Measurements from ENCODE around the gene ENPEP. TPM values are rescaled to one million over a fixed set of nuclear protein-coding genes. Genes with fewer than 3 reads are reported as not detected.

ENPEP gene
- total RNA-seq, 2 experiments from 2014 or later, result not detected

- Mint-ChIP-seq H3K36me3 (no peaks in the 10 kb centered on the region), H3K27ac (no peak overlapping the region), H3K4me1 (no peaks in the 10 kb centered on the region), H3K27me3 (peaks cover 23% of the 10 kb centered on the region), H3K4me3 (no peak overlapping the region), H3K9me3 (peaks cover 8% of the 10 kb centered on the region)
- DNase-seq, result no peak
Measured at GRCh38 chr4:110595583-110595982, 119.6 kb downstream of the ENPEP start.

DNA sequence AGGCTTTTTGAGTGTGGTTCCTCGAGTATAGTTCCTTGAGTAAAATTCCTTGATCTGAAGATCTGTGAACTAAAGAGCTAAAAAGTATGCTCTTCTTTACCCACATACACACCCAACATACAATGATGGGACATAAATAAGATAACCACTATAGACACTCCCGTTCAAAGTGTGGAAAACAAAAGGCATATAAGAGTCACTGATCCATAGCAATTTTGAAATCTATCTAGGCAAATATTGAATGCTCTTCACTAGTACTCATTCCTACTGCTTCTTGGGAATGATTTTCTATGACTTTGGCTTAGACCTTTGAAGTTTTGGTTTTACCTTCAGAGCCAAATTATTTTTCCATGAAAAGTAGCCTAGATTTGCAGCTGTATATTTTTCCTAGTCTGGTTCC, 120.5 kb downstream of the ENPEP start:
- no peak for DNase-seq
- Mint-ChIP-seq H3K4me3 (no peak overlapping the region), H3K27ac (no peak overlapping the region), H3K36me3 (no peaks in the 10 kb centered on the region), H3K4me1 (no peaks in the 10 kb centered on the region), H3K9me3 (peaks cover 8% of the 10 kb centered on the region), H3K27me3 (peaks cover 29% of the 10 kb centered on the region)

GRCh38 chr4:110597582-110597981, 121.6 kb downstream of the ENPEP start:
- Mint-ChIP-seq H3K27me3 (peaks cover 29% of the 10 kb centered on the region), H3K4me3 (no peak overlapping the region), H3K27ac (no peak overlapping the region), H3K9me3 (peaks cover 8% of the 10 kb centered on the region), H3K4me1 (no peaks in the 10 kb centered on the region), H3K36me3 (no peaks in the 10 kb centered on the region)
- no peak for DNase-seq

GRCh38 chr4:110602061-110602460, 126.1 kb downstream of the ENPEP start:
- H3K27ac Mint-ChIP-seq, result no peak overlapping the region
- DNase-seq, result no peak
- no peaks in the 10 kb centered on the region for H3K36me3 Mint-ChIP-seq
- H3K27me3 Mint-ChIP-seq, result peaks cover 33% of the 10 kb centered on the region
- H3K4me1 Mint-ChIP-seq, result no peaks in the 10 kb centered on the region
- H3K4me3 Mint-ChIP-seq, result no peak overlapping the region
- H3K9me3 Mint-ChIP-seq, result no peaks in the 10 kb centered on the region

DNA sequence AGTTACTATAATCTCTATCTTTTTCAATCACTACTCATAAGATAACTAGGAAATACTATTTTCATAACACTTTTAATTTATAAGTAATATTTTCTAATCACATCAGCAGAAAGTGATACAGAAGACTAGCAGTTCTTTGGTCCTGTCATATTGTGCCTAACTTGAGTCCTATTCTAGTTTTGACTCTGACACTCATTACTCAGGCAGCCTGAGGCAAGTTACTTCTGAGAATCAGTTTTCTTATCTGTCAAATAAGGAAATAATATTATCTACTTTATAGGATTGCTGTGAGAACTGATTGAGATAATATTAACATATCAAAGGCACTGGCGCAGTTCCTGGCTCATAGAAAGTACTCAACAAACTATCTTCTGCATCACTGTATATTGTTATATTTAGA, 129.1 kb downstream of the ENPEP start:
- Mint-ChIP-seq H3K9me3 (peaks cover 2% of the 10 kb centered on the region), H3K27ac (no peak overlapping the region), H3K27me3 (peaks cover 44% of the 10 kb centered on the region), H3K4me3 (no peak overlapping the region), H3K36me3 (no peaks in the 10 kb centered on the region), H3K4me1 (no peaks in the 10 kb centered on the region)
- no peak for DNase-seq

DNA sequence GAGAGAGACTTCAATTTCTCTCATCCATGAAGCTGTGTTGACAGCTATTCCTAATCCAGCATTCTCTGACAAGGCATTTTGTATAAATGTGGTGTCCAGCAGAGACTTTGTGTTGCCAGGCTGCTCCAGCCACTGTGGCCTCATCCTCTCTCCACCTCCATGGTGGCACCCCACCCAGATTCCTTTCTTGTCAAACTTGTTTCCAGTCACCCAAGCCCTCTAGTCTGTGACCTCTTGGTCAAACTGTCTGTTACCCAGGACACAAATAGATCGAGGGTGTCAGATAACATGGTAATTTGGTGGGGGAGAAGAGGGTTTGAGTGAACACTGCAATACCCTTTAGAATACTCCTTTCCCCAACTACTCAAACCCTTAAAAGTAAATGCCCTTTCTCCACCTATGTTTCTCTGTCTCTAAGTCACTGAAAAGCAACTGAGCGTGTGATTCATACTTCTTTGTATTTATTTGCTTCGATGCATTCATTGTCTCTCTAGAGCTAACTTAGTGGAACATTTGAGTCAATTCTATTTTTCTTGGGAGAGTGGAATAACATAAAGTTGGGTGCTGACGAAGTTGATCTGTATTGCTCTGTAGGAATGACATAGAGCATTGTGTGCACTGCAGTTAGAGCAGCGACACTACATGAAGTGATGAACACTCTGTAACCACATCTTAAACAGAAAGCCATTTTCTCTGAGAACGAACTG, 133.2 kb downstream of the ENPEP start:
- peaks cover 65% of the 10 kb centered on the region for H3K27me3 Mint-ChIP-seq
- H3K9me3 Mint-ChIP-seq, result peaks cover 2% of the 10 kb centered on the region
- H3K4me1 Mint-ChIP-seq, result no peaks in the 10 kb centered on the region
- no peak for DNase-seq
- H3K36me3 Mint-ChIP-seq, result no peaks in the 10 kb centered on the region
- no peak overlapping the region for H3K27ac Mint-ChIP-seq
- H3K4me3 Mint-ChIP-seq, result no peak overlapping the region

DNA sequence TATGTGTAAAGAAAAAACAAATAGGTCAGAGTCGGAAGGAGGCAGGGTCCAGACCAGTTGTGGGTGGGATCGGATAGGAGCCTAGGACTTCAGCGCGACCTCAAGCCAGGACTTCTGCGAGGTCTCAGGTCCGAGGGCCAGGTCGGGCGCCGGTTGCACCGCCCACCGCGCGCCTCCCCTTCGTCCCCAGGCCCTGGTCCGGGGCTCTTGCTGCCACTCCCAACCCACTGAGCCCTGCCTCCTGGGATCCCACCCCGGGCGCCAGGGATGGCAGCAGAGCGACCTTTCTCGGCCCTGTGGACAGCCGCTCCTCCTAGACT, 134.6 kb downstream of the ENPEP start:
- Mint-ChIP-seq H3K4me1 (peaks cover 4% of the 10 kb centered on the region), H3K27me3 (peaks cover 79% of the 10 kb centered on the region), H3K36me3 (no peaks in the 10 kb centered on the region), H3K9me3 (peaks cover 2% of the 10 kb centered on the region), H3K4me3 (no peak overlapping the region), H3K27ac (no peak overlapping the region)
- no peak for DNase-seq

DNA sequence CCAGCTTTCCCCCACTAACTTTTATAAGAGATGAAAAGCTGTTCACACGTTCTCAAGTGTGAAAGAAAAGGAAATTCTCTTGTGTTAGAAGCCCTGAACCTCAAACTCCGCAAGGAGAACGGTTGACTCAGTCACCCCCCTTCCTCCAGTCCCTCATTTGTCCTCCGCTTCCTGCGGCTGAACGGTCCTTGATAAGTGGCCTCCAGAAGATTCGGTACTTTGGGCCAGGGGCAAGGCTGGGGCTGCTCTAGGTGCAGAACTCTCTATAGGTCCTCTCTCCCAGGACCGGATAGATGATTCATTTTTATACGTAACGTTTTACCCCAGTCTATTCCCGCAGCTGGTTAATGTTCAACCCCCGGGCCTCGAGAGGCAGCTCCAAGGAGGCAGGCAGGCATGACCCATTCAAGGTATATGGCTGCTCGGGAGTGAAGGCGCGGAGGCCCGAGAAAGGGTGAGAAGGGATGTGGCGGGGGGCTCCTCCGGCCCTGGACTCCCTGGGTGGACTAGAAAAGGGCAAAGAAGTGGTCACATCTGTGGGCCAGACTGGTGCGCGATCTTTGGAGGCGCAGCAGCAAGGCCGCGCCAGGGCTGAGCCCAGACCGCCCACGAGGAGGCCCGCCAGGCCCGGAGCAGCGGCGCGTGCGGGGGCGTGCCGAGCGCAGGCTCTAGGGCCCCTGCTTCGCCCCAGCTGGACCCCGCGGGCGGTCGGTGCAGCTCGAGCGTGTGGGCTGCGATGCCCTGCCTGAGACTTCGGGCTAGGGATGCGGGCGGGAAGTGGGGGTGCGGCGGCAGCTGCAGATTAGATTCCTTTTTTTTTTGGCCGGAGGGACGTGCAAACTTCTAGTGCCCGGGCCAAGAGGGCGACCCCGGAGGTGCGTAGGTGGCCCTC, 135.2 kb downstream of the ENPEP start:
- Mint-ChIP-seq H3K27ac (no peak overlapping the region), H3K36me3 (no peaks in the 10 kb centered on the region), H3K4me1 (peaks cover 4% of the 10 kb centered on the region), H3K27me3 (peaks cover 85% of the 10 kb centered on the region), H3K9me3 (peaks cover 2% of the 10 kb centered on the region), H3K4me3 (no peak overlapping the region)
- no peak for DNase-seq

- H3K27ac Mint-ChIP-seq, result no peak overlapping the region
Measured at GRCh38 chr4:110611968-110612447, 136.1 kb downstream of the ENPEP start.

DNA sequence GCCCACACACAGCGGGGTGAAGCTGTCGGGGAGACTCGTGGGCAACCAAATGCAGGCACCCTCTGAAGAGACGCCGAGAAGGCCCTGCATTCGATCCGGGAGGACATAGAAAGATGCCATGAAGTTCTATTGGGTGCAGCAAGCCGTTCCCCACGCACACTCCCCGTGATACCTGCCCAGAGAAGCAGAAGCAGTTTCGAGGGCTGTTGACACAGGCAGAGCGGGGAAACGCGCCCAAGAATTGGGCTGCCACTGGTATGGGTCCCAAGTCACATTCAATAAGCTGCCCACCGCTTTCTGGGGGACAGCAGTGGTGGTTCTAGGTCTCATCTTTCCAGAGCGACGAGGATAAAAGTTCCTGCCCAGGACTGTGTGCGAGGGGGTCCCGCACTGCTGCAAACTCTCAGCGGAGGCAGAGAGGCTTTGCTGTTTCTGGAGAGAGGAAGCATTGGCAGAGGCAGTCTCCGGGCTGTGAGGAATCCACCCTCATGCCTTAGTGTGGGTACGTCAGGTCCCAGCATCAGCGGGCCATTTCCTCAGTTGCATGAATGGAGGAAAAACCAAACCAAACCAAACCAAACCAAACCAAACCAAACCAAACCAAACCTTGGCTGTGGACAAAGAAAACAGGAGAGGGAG, 136.8 kb downstream of the ENPEP start:
- Mint-ChIP-seq H3K4me1 (peaks cover 4% of the 10 kb centered on the region), H3K27ac (no peak overlapping the region), H3K9me3 (peaks cover 2% of the 10 kb centered on the region), H3K36me3 (no peaks in the 10 kb centered on the region), H3K27me3 (peaks cover 94% of the 10 kb centered on the region), H3K4me3 (no peak overlapping the region)
- no peak for DNase-seq

More at GRCh38 chr4:110611968-110612447, 136.1 kb downstream of the ENPEP start:
- peaks cover 4% of the 10 kb centered on the region for H3K4me1 Mint-ChIP-seq
- DNase-seq, result no peak
- no peaks in the 10 kb centered on the region for H3K36me3 Mint-ChIP-seq
- H3K4me3 Mint-ChIP-seq, result no peak overlapping the region
- H3K27me3 Mint-ChIP-seq, result peaks cover 89% of the 10 kb centered on the region
- H3K9me3 Mint-ChIP-seq, result peaks cover 2% of the 10 kb centered on the region

- peaks cover 7% of the 10 kb centered on the region for H3K9me3 Mint-ChIP-seq
- no peak overlapping the region for H3K4me3 Mint-ChIP-seq
- H3K27ac Mint-ChIP-seq, result no peak overlapping the region
- peaks cover 10% of the 10 kb centered on the region for H3K4me1 Mint-ChIP-seq
- H3K36me3 Mint-ChIP-seq, result peaks cover 4% of the 10 kb centered on the region
- no peak for DNase-seq
- H3K27me3 Mint-ChIP-seq, result peaks cover 95% of the 10 kb centered on the region
Measured at GRCh38 chr4:110613745-110614144, 137.8 kb downstream of the ENPEP start.

DNA sequence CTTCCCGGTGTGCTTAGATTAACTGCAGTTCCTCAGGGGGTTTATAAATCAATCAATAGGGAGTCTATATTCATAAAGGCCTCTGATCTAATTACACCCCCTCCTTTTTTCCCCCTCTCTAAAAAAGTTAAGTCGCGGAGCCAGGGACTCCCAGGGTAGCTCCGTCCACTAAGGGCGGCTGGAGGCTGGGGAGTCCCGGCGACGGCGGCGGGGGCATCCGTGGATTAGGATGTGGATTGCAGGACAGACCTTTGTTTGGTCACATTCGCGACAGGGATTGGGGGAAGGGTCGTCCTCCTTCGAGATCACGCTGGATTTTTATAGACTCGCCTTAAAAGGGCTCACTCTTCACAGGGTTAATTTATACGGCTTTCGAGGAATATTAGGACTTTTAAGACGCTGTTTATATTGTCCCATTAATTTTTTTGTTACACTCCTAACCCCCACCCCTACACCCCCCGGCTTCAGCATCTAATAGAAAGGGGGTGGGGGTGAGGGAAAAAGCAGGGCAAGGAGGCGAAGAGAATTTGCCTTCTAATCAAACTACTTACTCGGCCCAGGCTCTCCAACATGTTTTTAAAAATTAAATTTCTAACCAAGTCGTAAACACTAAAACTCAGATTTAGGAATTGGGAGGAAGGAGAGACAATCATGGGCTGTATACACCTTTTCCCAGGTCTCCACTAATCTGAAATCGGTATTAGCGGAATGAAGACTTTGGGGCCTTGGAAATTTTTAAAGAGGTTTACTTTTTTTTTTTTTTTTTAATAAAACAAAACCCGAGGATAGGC, 138.4 kb downstream of the ENPEP start:
- Mint-ChIP-seq H3K27ac (no peak overlapping the region), H3K27me3 (peaks cover 95% of the 10 kb centered on the region), H3K9me3 (peaks cover 10% of the 10 kb centered on the region), H3K4me1 (peaks cover 10% of the 10 kb centered on the region), H3K4me3 (no peak overlapping the region), H3K36me3 (peaks cover 4% of the 10 kb centered on the region)
- DNase-seq, result no peak
